Kidney (tissue), 14 donors: ENCODE results near the gene NR3C1. TPM values are rescaled to one million over a fixed set of nuclear protein-coding genes. Genes with fewer than 3 reads are reported as not detected.

Experiments
- DNase-seq, 5 donors: peaks; one replicate each; pipeline ENCODE4 v3.0.0-alpha.2; 2013 to 2020
- FAIRE-seq: peaks from 2 replicates; lab custom pipeline; 2012; peaks lifted over from hg19 to GRCh38; lab: Jason Lieb, UNC
- H3K27ac ChIP-seq, 2 donors: one replicate each; pipeline ENCODE4 v1.7.0; 2013; ENCODE audit warnings: low read depth in 2 of 2, low read length in 2 of 2, inconsistent platforms in 1 of 2
- H3K27me3 ChIP-seq: one replicate; pipeline ENCODE4 v1.7.1; 2013; ENCODE audit warnings: low read length, inconsistent platforms; ENCODE audit not compliant: control insufficient read depth, insufficient read depth
- H3K36me3 ChIP-seq, 3 donors: one replicate each; pipeline versions ENCODE4 v1.7.0 to v1.7.1; 2013; ENCODE audit warnings: low read length in 3 of 3, control low read depth in 1 of 3, inconsistent platforms in 1 of 3; ENCODE audit not compliant: insufficient read depth in 3 of 3, control insufficient read depth in 2 of 3
- H3K4me1 ChIP-seq, 3 donors: one replicate each; pipeline versions ENCODE4 v1.7.0 to v1.7.1; 2013; ENCODE audit warnings: low read length in 3 of 3, inconsistent platforms in 1 of 3, low read depth in 1 of 3; ENCODE audit not compliant: control insufficient read depth in 2 of 3, insufficient read depth in 2 of 3
- H3K4me3 ChIP-seq, 3 donors: one replicate each; pipeline versions ENCODE4 v1.7.0 to v1.8.1; 2013; ENCODE audit warnings: low read length in 3 of 3, control low read depth in 1 of 3, inconsistent platforms in 1 of 3
- H3K9ac ChIP-seq, 3 donors: one replicate each; pipeline versions ENCODE4 v1.7.0 to v1.7.1; 2013; ENCODE audit warnings: low read length in 3 of 3, control low read depth in 1 of 3, inconsistent platforms in 1 of 3
- H3K9me3 ChIP-seq, 3 donors: one replicate each; pipeline versions ENCODE4 v1.7.0 to v1.7.1; 2013; ENCODE audit warnings: low read length in 3 of 3, control low read depth in 1 of 3, inconsistent platforms in 1 of 3; ENCODE audit not compliant: control insufficient read depth in 2 of 3, insufficient read depth in 1 of 3
- intact Hi-C: fragments of 100-400 bp; cut with DNase I; formaldehyde crosslinking; loops from one replicate; pipeline ENCODE4 v1.11.1; 2022
- polyA plus RNA-seq: library from polyadenylated mRNA; stranded (reverse); fragments of 350-450 nt; fragmentation: Illumina TruSeq; extraction: RNeasy Lipid Tissue Mini Kit (QIAGEN cat#74804); gene quantifications from one replicate; pipeline ENCODE4 v1.2.3, GENCODE V29; 2014; ENCODE audit warnings: low read depth, low replicate concordance; ENCODE audit not compliant: insufficient read depth
- total RNA-seq: library from RNA; stranded (reverse); fragmentation: NEBNext Ultra II Directional; extraction: Animal tissue kit (Norgen Biotek cat#: 25700); gene quantifications from one replicate; pipeline ENCODE4 v1.2.1, GENCODE V29; 2021
- TF ChIP-seq, protein P1 (sequence below): IDR thresholded peaks from 3 replicates; pipeline ENCODE4 v1.5.1; 2012; ENCODE audit warnings: mild to moderate bottlenecking, moderate library complexity, borderline replicate concordance; ENCODE audit not compliant: insufficient read depth; ENCODE audit errors: extremely low read depth
- donor health status: control.
- donor health status: control.
- donor health status: control.
- donor health status: control.
- donor health status: control.
- donor health status: DM: yes; HTN: yes; CAD: no.
- donor health status: Normal renal cell carcinoma (clear cell type).

Gene NR3C1
- total and polyA plus RNA-seq, 2 donors from 2014 or later: 23.4 to 69.0 TPM

DNA sequence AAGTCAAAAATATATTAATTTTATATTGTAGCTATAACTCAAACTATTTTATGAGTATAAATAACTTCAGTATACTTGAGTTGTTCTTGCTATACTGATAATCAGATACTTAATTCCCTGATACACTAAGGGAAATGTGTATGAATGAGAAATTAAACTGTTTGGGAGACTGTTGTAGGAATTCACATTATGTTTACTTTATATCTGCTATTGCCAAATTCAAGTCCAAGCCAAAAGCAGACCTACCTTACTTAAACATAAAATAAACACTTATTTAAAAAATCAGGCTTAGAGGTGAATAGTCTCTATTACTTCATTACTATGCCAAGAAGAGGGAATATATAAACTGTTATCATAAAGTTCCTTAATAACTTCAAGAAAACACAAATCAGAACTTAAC is 13.2 kb downstream of the NR3C1 start:
- Histone ChIP-seq H3K36me3 (no peaks in the 10 kb centered on the region), H3K4me1 (peaks cover 0 to 15% (median 0%) of the 10 kb centered on the region in 3 donors), H3K9me3 (peaks cover 0 to 7% (median 0%) of the 10 kb centered on the region in 3 donors), H3K4me3 (no peak overlapping the region), H3K27me3 (no peaks in the 10 kb centered on the region), H3K9ac (no peak overlapping the region), H3K27ac (no peak overlapping the region)
- TF ChIP-seq, protein P1, sequence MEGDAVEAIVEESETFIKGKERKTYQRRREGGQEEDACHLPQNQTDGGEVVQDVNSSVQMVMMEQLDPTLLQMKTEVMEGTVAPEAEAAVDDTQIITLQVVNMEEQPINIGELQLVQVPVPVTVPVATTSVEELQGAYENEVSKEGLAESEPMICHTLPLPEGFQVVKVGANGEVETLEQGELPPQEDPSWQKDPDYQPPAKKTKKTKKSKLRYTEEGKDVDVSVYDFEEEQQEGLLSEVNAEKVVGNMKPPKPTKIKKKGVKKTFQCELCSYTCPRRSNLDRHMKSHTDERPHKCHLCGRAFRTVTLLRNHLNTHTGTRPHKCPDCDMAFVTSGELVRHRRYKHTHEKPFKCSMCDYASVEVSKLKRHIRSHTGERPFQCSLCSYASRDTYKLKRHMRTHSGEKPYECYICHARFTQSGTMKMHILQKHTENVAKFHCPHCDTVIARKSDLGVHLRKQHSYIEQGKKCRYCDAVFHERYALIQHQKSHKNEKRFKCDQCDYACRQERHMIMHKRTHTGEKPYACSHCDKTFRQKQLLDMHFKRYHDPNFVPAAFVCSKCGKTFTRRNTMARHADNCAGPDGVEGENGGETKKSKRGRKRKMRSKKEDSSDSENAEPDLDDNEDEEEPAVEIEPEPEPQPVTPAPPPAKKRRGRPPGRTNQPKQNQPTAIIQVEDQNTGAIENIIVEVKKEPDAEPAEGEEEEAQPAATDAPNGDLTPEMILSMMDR: no peak
- intact Hi-C loops: loop anchor here (10.0 kb wide), 1 partner anchor 385 kb away; no protein-coding TSS in a partner anchor
- DNase-seq (no peak), FAIRE-seq (no peak)

GRCh38 chr5:143386725-143387124 is 16.8 kb downstream of the NR3C1 start:
- H3K9ac ChIP-seq: no peak overlapping the region
- no peak for FAIRE-seq
- H3K4me3 ChIP-seq: no peak overlapping the region
- intact Hi-C loops: no loop called here
- TF ChIP-seq, protein P1: no peak
- H3K4me1 ChIP-seq: no peaks in the 10 kb centered on the region
- H3K27ac ChIP-seq: no peak overlapping the region
- DNase-seq: no peak
- peaks cover 0 to 20% (median 0%) of the 10 kb centered on the region in 3 donors for H3K9me3 ChIP-seq
- no peaks in the 10 kb centered on the region for H3K27me3 ChIP-seq
- no peaks in the 10 kb centered on the region for H3K36me3 ChIP-seq

- Histone ChIP-seq H3K27ac (no peak overlapping the region), H3K9me3 (peaks cover 0 to 20% (median 2%) of the 10 kb centered on the region in 3 donors), H3K4me3 (no peak overlapping the region), H3K9ac (no peak overlapping the region), H3K36me3 (no peaks in the 10 kb centered on the region), H3K27me3 (no peaks in the 10 kb centered on the region), H3K4me1 (peaks cover 0 to 4% (median 0%) of the 10 kb centered on the region in 3 donors)
- FAIRE-seq: no peak
- TF ChIP-seq, protein P1: no peak
- DNase-seq: no peak
- intact Hi-C loops: no loop called here
Measured at GRCh38 chr5:143384865-143385657, 18.4 kb downstream of the NR3C1 start.
